ENCODE results near the gene CASK.

Gene CASK

DNA sequence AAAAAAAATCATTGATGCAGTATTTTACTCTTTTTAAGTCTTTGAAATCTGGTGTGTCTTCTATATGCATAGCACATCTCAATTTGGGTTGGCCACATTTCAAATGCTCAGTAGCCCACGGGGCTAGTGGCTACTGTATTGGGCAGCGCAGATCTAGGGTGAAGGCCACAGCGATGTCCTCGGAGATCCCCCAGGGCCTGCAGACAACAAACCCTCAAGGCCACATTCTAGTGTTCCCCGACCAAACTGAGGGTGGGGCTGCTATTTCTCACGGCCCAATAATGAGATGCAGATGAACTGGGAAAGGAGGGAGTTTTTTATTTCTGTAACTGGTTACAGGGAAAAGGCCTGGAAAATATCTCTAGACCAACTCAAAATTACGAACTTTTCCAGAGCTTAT lies 452.6 kb downstream of the CASK start:
- DNase-seq (ENCODE audit: low read depth) = no peak

- no peak for DNase-seq (ENCODE audit: low read depth)
Observed at GRCh38 chrX:41468647-41469323, 454.6 kb downstream of the CASK start.

Measured in HS-27A (cell line).